GM18861 (cell line): ENCODE measurements around the gene FRMD6.
"Not testable (repeated sequence)": the region's sequence is repeated elsewhere in the genome, so short reads cannot be mapped to it uniquely, and the experiment has no call there.

Source experiments
- ATAC-seq: cut with Tn5 transposase; IDR thresholded peaks from one replicate; pipeline ENCODE4 v1.9.1; 2021; ENCODE audit not compliant: unreplicated experiment

FRMD6 gene

GRCh38 chr14:51628238-51628637, 23.5 kb upstream of the FRMD6 start:
- ATAC-seq, result no peak

GRCh38 chr14:51630987-51631386, 20.7 kb upstream of the FRMD6 start:
- no peak for ATAC-seq

- ATAC-seq, result not testable (repeated sequence)
These were observed 18.4 kb upstream of the FRMD6 start for GRCh38 chr14:51633298-51633697.

DNA sequence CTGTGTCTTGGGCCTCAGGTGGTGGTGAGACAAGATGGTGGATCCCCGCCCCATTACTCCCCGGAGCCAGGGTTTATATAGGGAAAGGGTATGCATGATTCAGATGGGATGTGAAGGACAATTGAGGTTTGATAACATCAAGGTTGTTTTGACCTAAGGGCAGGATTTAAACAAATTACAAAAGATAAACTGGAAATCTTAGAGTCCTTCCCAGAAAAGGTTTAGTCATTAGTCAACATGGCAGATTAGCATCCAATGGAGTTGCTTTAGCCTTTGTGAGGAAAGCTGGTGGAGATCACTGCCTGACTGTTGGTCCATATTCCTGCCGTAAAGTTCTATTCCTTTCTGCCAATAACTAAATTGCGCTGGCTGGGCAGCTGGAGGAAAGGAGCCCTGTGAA, 15.6 kb upstream of the FRMD6 start:
- ATAC-seq, result no peak

- ATAC-seq, result no peak
These were observed 13.4 kb upstream of the FRMD6 start for GRCh38 chr14:51638071-51638944.

- no peak for ATAC-seq
These were observed 11.9 kb upstream of the FRMD6 start for GRCh38 chr14:51639668-51640316.

DNA sequence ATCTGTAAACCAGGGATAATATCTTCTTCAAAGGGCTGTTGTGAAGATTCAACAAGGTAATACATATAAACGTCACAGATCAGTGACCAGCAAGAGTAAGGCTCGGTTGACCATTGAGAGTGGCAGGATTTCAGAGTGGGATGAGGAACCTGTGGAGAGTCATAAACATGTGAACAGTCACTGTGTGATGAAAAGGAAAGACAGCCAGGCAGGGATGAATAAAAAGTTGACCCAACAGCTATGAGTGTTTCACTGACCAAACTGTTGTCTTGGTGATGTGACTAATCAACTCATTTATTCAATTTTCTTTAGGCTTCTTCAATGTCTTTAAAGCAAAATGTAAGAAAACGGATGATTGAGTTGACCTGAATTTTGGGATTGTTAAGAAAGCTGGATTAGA, 8.6 kb upstream of the FRMD6 start:
- no peak for ATAC-seq

DNA sequence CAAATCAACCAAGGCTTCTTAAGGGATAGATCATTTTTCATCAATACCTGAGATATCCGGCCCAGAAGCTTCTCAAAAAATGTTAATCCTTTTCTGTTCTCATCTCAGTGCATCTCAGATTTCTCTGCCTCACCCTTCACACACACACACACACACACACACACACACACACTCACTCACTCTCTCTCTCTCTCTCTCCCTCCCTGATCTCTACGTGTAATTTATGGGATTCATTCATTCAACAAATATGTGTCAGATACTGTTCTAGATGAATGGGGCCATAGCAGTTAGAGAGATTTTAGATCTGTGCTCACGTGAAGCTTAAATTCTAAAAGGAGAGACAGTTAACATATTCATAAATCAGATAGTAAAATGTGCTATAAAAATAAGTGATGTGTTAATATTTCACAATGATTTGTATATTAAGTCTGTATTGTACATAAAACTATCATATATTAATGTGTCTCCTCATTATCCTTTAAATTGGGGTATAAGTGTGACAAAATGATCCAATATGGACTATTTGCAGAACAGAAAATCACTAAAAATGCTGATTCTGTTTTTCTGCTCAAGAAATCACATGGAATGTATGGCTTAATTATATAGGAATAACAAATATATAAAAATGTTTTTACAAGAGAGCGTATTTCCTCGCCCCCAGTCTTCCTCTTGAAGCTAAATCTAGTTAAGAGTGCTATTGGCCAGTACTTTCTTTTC, 7.3 kb upstream of the FRMD6 start:
- no peak for ATAC-seq

DNA sequence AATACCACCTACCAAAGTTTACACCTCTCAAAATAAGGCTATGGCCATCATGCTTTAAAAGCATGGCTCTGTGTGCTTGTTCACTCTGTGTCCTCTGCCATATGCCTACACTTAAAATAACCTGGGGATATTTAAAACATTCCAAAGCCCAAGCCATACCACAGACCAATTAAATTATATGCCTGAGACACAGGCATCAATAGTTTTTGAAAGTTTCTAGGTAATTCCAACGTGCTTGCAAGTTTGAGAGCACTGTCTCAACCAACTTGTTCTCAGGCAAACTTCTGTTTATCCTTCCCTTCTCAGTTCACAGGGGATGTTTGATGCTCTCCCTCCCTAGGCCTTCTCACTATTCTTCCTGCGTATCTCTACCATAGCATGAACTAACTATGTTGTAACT, 3.4 kb upstream of the FRMD6 start:
- no peak for ATAC-seq

GRCh38 chr14:51650716-51651387, 858 bp upstream of the FRMD6 start:
- no peak for ATAC-seq

DNA sequence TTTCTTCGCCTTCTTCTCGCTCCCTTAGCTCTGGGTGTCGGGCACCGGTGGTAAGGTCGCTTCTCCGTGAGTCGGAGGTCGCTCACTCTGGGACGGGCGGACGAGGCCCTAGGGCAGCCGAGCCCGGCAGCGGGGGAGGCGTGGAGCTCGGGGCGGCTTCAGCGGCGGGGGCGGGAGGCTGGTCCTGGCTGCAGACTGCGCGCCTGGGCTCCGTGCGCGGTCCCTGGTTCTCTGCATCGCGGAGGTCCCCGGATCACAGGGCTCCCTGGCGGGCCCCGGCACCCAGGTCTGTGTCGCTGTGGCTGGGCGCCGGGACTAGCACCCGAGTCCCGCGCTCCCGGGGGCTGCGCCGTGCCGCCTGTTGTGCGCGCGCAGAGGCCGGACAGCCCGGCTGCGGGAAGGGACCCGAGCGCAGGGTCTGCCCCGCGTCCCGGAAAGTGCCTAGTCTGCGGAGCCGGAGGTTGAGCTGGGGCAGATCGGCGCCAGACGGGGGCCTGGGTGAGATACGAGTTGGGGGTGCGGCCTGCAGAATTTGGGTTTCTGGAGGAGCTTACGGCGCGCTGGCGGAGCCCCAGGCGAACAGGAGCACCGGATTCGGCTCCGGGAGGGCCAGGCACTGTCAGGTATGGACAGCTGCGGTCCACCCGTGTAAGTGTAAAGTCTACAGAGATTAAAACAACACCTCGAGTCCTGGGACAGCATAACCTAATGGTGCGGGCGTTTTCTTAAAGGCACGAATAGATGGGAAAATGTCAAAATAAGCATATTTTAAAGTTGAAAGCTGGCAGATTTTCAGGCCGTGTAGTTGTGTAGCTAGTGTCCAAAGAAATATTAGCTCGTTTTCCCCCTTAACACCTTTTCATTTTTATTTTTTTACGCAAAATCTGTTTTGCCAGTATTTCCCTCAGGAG, 713 bp downstream of the FRMD6 start:
- ATAC-seq, result peak; percentile 16

DNA sequence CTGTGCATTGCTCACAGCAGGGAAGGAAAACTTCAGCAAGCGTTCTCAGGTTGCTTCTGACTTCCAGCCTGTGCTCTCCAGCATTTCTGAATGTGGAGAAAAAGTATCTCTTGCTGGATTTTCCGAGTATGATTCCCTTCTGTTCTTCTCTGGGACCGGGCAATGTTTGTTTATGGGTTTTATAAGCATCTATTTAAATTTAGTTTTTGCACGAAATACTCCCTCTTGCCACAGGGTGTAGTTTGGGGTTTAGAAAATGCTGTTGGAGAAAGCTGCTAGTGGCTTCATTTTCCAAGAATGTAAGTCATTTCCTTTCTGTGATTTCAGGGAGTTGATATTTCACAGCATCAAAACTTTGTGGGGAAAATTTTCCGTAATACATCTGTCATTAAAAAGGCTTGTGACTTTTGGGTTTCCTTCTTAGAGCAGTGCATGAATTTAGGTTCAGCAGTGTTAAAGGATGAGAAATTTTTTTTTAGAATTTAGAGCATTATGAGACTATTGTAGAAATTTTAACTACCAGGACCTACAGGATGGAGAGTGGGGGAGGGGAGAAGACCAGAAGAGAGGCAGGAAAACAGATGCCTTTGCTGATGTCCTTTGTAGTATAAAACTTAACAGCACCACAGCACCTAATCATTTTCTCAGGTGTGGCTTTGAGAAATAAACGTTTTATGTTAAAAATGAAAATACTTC, 1.5 kb downstream of the FRMD6 start:
- ATAC-seq, result no peak

GRCh38 chr14:51653775-51654532, 2.2 kb downstream of the FRMD6 start:
- ATAC-seq, result no peak

- ATAC-seq, result no peak
These were observed 2.8 kb downstream of the FRMD6 start for GRCh38 chr14:51654533-51654845.

- ATAC-seq, result no peak
These were observed 6.1 kb downstream of the FRMD6 start for GRCh38 chr14:51657762-51658161.

DNA sequence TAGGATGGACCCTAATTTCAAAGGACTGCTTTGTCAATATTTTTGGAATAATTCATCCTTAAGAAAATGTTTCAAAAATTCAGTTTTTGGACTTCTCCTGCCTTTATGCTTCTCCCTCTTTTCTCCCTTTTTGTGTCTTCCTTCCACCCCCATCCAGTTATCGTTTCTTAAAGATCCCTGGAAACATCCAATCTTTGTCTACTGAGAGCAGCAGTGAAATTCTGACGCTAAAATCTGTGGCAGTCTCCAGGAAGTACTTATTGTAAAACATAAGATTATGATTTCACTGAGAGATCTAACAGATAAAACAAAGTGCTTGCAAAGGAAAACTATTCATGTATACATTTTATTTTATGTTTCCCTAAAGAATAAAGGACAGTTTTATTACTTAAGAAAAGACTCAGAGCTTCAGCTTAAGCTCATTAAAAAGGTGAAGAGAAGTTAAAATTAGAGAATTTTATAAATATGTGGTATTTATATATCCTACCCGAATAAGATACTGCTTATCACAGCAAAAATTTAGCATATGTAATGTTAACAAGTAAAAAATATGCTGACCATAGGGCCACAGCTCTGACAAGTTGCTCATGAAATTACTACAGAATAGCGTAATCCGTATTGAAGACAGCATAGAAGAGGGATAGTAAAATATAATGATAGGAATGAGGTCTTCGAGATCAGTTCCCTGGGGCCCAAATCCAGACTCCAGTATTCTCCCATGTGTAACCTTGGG, 6.9 kb downstream of the FRMD6 start:
- ATAC-seq, result no peak

GRCh38 chr14:51660741-51661140, 9.0 kb downstream of the FRMD6 start:
- ATAC-seq, result no peak

GRCh38 chr14:51661504-51661903, 9.8 kb downstream of the FRMD6 start:
- ATAC-seq, result no peak
